Glomerular endothelial cell (primary cell): ENCODE data around the gene PIGQ. TPM values are rescaled to one million over a fixed set of nuclear protein-coding genes. Genes with fewer than 3 reads are reported as not detected.

Experiments used
- DNase-seq: peaks from one replicate; pipeline ENCODE4 v3.0.0-alpha.2; 2011; ENCODE audit warnings: low read depth, low spot score; ENCODE audit errors: extremely low read depth
- total RNA-seq: library from RNA; depleted of rRNA; stranded (reverse); fragments of >200 nt; gene quantifications from 2 replicates; pipeline ENCODE4 v1.2.3, GENCODE V29; 2015

PIGQ gene
- total RNA-seq, 1 donor from 2014 or later: 69.5 TPM

DNA sequence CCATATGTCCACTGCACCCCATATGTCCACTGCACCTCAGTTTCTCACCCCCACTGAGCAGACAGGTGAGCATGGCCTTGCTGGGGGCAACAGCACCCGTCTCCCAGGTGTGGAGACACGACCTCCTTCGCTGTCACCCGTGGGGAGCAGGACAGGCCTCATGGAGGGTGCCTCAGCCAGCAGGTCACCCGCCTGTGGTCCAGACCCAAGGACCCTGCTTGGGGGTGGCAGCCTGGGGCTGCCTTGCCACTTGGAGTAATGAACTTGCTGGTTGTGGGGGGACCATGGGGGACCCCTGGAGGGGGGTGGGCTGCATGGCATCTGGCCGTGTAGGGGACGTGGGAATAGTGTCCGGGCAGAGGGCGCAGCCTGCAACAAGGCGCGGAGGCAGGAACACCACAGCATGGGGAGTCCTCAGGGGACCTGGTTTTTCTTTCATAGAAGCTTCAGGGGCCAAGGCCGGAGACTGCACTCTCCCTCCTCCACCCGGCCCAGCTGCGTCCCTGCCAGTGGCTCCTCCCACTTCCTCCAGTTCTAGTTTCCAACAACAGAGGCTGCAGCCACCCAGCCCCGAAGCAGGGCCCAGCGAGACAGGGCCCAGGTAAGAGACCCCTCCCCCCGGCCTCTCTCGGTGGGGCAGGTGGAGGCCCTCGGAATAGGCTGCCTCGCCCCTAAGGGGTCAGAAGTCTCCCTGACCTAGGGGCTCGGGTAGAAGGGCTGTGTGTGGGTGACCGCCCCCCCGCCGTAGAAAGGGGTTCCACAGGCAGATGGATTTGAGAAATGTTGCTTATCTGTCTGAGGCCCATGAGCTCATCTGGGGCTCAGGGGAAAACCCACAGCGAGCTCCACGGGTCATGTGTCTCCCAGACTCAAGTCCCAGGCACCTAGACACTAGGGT is 3.0 kb upstream of the PIGQ start, which contains the start of gene NHLRC4:
Gene NHLRC4 (plus strand): TSS at position 531 of the 898 bp plus-strand sequence. CDS start 1,043 bp downstream, outside the sequence.
- DNase-seq: no peak

- DNase-seq: no peak
Measured at GRCh38 chr16:567373-568256, 2.2 kb upstream of the PIGQ start.

GRCh38 chr16:568401-569258 is 1.1 kb upstream of the PIGQ start:
- no peak for DNase-seq

DNA sequence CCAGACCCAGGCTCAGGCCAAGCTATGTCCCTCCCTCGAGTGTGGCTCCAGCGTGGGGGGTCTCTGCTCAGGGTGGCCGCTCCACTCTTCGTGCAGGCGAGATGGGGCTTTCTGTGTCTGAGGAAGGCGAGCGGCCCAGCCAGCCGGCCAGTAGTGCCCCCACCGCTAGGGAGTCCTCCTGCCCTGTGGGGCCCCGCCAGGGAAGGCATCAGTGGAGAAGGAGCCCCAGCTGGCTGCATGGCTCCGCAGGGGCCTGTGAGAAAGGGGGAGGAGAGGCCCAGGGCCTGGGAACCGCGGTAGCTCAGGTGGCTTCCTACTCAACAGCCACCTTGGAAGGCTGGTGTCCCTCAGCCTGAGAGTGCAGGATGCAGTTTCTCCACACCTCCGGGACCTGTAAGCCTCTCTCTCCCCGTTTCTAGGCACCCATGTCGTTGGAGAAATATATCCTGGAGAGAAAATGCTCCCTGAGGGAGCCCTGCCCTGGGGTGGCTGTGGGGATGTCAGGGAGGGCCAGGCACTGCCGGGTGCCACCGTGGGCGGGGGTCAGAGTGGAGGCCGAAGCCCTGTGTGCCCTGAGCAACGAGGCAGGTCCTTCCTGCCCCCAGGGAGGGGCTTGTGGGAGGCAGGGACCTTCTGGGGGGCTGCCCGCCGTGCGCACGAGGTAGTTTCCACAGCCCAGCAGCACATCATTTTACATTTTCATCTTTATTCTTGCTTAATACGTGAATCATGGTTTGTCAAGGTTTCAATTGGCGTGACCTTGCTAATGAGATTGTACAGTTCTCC is 3.3 kb downstream of the PIGQ start:
- DNase-seq: no peak

DNA sequence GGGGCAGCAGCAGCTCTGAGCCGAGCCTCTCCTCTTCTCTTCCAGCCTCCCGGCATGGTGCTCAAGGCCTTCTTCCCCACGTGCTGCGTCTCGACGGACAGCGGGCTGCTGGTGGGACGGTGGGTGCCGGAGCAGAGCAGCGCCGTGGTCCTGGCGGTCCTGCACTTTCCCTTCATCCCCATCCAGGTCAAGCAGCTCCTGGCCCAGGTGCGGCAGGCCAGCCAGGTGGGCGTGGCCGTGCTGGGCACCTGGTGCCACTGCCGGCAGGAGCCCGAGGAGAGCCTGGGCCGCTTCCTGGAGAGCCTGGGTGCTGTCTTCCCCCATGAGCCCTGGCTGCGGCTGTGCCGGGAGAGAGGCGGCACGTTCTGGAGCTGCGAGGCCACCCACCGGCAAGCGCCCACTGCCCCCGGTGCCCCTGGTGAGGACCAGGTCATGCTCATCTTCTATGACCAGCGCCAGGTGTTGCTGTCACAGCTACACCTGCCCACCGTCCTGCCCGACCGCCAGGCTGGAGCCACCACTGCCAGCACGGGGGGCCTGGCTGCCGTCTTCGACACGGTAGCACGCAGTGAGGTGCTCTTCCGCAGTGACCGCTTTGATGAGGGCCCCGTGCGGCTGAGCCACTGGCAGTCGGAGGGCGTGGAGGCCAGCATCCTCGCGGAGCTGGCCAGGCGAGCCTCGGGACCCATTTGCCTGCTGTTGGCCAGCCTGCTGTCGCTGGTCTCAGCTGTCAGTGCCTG is 4.4 kb downstream of the PIGQ start:
- DNase-seq: no peak

- DNase-seq: no peak
Measured at GRCh38 chr16:575354-576196, 5.8 kb downstream of the PIGQ start.

DNA sequence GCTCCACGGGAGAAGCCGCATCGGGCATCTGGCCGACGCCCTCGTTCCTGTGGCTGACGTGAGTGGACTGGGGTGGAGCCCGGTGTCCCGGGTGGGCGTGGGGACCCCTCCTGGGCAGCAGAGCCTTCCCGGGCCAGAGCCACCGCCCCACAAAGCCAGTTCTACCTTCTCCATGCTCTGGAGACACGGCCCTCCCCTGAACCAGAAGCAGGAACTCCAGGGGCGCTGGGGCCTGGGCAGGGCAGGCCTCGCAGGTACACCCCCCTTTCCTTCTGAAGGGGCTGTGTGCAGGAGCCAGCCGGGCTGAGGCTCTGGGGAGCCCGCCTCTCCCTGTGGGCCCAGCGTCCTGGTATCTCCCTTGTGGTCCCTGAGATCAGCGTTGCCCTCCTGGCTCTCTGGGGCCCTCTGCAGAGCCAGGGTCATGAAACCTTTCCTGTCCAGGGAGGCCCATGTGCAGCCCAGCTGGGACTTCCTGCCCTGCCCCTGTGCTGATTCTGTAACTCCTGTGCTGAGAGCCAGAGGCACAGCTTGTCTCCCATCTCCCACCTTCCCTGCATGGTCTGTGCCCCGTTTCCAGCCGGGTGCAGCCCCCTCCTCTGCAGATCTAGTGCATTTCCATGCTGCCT is 6.5 kb downstream of the PIGQ start:
- no peak for DNase-seq

DNA sequence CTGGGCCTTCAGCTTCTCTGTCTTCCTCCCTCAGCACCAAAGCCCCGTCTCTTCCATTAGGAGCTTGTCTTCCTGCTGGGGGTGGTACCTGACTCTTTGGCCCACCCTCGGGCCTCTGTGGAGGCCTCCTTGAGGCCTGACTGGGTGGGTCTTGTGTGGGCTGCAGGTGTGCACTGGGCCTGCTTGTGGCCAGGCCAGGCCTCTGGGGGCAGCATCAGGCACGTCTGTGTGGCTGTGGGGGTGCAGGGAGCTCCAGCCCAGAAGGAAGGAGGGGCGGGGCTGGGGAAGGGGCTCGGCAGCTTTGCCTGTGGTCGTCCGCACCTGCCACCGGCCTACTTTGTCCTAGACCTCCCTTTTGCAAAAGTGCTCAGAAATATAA is 7.0 kb downstream of the PIGQ start:
- no peak for DNase-seq

DNA sequence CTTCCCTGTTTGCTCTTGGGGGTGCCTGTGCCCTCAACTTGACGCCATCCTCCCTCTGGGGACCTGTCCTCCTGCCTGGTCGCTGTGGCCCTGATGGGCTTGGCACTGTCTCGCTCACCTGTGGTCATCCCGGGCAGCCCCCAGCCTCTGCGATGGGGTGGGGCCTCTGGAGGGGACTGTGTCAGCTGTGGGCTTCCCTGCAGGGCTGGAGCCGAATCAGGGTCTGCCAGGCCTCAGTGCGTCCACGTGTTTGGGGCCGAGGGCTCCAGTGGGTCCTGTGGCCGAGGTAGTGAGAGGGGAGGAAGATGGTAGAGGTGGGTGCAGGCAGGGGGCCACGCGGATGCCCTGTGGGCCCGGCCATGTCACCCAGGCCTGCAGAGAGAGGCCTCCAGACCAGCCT is 8.0 kb downstream of the PIGQ start:
- DNase-seq: no peak

GRCh38 chr16:578232-578869 is 8.6 kb downstream of the PIGQ start:
- no peak for DNase-seq

DNA sequence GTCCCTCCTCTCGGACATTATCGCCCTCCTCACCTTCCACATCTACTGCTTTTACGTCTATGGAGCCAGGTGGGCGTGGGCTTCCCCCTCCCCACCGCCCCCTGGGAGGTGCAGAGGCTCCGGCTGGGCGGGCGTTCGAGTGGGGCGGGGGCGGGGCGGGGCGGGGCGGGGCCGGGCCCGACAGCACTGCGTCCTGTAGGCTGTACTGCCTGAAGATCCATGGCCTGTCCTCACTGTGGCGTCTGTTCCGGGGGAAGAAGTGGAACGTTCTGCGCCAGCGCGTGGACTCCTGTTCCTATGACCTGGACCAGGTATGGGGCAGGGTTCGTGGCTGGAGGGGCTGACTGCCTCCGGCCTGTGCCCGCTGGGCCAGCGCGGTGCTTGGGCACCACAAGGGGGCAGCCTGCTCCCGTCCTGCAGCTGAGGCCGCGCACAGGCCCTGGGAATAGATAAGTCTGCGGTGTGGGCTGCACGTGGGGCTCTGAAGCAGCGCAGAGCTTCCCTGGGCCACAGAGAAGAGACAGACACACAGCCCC is 9.2 kb downstream of the PIGQ start:
- no peak for DNase-seq

DNA sequence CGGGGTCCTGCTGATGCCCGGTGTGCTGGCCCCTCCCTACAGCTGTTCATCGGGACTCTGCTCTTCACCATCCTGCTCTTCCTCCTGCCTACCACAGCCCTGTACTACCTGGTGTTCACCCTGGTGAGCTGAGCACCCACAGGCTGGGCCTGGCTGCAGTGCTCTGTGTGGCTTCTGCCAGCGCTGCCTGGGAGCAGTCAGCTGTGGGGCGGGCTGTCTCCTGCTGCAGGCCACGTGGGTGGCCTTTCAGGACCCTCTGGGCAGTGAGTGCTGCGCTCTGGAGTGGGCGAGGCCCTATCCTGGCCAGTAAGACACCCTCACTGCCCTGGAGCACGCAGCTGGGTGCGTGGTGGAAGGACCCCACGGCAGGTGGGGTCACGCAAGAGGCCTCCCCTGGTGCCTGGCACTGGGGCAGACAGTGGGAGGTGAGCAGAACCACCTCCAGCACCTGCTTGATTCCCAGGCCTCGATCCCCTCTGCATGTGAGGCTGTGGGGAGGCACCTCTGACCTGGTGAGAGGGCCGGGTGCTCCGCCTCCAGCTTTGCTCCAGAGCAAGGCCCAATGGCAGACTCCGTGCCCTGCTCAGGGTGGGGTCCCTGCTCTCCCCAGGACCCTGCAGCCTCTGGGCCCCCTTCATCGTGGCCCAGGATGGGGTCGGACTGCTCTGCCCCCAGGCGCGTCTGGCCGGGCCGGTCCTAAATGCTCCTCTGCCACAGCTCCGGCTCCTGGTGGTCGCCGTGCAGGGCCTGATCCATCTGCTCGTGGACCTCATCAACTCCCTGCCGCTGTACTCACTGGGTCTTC is 10.6 kb downstream of the PIGQ start:
- no peak for DNase-seq

- no peak for DNase-seq
Measured at GRCh38 chr16:580946-581498, 11.3 kb downstream of the PIGQ start.

- DNase-seq: no peak
Measured at GRCh38 chr16:582218-582613, 12.4 kb downstream of the PIGQ start.

DNA sequence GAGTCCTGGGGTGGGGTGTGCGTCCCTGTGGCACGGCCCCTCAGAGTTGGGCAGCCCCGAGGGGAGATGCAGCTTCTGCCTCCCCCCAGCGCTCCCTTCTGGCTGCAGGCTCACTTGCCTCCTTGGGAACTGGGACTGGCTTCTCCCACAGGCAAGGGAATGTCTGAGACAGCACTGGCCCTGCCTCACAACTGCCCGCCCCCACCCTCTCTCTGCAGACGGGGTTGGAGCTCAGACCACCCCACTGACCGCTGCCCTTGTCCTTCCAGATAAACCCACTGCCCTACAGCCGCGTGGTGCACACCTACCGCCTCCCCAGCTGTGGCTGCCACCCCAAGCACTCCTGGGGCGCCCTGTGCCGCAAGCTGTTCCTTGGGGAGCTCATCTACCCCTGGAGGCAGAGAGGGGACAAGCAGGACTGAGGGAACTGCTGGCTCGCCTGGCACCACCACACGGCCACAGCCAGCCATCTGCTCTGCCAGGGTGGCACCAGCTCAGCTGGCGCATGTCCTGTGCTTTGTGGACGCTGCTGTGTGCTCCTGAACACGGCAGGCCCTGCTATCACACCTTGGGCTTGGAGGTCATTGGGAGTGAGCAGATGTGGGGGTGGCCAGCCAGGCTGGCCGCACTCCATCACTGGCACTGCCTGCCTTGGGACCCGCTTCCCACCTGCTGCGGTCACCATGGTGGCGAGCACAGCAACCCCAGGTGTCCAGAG is 13.0 kb downstream of the PIGQ start:
- no peak for DNase-seq
